Parathyroid adenoma (tissue), 2 donors: ENCODE results near the gene SAG.

Experiments
- H2AFZ ChIP-seq: fragments of 300-600 bp; sonication (generic); one replicate; pipeline ENCODE4 v1.7.0; 2017; ENCODE audit warnings: antibody characterized with exemption, mild to moderate bottlenecking
- H3K27ac ChIP-seq: fragments of 300-600 bp; sonication (generic); one replicate; pipeline ENCODE4 v1.7.0; 2017
- H3K27me3 ChIP-seq: fragments of 300-600 bp; sonication (generic); one replicate; pipeline ENCODE4 v1.7.0; 2017; ENCODE audit warnings: low read length; ENCODE audit not compliant: control insufficient read depth, insufficient read depth
- H3K36me3 ChIP-seq: fragments of 300-600 bp; sonication (generic); one replicate; pipeline ENCODE4 v1.7.0; 2017; ENCODE audit warnings: low read length; ENCODE audit not compliant: control insufficient read depth, insufficient read depth
- H3K4me1 ChIP-seq: fragments of 300-600 bp; sonication (generic); one replicate; pipeline ENCODE4 v1.7.0; 2017; ENCODE audit warnings: control low read depth
- H3K4me2 ChIP-seq: fragments of 300-600 bp; sonication (generic); one replicate; pipeline ENCODE4 v1.7.0; 2017; ENCODE audit warnings: low read length
- H3K4me3 ChIP-seq: fragments of 300-600 bp; sonication (generic); one replicate; pipeline ENCODE4 v1.7.0; 2017; ENCODE audit warnings: low read depth, low read length
- H3K79me2 ChIP-seq: fragments of 300-600 bp; sonication (generic); one replicate; pipeline ENCODE4 v1.7.0; 2017; ENCODE audit warnings: control low read depth
- H3K9ac ChIP-seq: fragments of 300-600 bp; sonication (generic); one replicate; pipeline ENCODE4 v1.7.0; 2017; ENCODE audit warnings: mild to moderate bottlenecking
- H3K9me3 ChIP-seq: fragments of 300-600 bp; sonication (generic); one replicate; pipeline ENCODE4 v1.7.0; 2017; ENCODE audit warnings: low read length; ENCODE audit not compliant: control insufficient read depth
- TF ChIP-seq, protein P1 (sequence below): fragments of 300-600 bp; sonication (generic); IDR thresholded peaks from one replicate; pipeline ENCODE4 v1.7.0; 2017; ENCODE audit warnings: antibody characterized with exemption, mild to moderate bottlenecking
- donor health status: primary hyperparathyroidism.

The SAG gene

DNA sequence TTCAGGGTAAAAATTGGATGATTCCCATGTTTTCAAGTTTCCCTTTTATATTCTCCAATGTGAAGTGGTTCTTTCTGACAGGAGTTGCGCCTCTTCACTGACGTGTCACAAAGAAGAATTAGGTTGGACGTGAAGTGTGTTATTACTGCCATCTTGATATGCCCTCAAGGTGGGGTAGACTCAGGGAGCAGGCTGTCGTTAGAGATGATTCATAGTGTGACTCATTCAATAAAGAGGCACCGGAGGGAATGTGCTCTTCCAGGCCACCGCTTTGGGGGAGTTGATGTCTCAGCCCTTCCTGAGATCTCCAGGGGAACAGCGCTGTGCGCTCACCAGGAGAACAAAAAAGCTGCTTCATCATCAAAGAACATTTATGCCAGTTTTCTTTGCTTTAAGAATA lies 43.1 kb downstream of the SAG start:
- H3K4me2 ChIP-seq: no peak overlapping the region
- H3K4me3 ChIP-seq: no peak overlapping the region
- H2AFZ ChIP-seq: no peak overlapping the region
- TF ChIP-seq, protein P1, sequence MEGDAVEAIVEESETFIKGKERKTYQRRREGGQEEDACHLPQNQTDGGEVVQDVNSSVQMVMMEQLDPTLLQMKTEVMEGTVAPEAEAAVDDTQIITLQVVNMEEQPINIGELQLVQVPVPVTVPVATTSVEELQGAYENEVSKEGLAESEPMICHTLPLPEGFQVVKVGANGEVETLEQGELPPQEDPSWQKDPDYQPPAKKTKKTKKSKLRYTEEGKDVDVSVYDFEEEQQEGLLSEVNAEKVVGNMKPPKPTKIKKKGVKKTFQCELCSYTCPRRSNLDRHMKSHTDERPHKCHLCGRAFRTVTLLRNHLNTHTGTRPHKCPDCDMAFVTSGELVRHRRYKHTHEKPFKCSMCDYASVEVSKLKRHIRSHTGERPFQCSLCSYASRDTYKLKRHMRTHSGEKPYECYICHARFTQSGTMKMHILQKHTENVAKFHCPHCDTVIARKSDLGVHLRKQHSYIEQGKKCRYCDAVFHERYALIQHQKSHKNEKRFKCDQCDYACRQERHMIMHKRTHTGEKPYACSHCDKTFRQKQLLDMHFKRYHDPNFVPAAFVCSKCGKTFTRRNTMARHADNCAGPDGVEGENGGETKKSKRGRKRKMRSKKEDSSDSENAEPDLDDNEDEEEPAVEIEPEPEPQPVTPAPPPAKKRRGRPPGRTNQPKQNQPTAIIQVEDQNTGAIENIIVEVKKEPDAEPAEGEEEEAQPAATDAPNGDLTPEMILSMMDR: no peak
- no peak overlapping the region for H3K9ac ChIP-seq
- peaks cover 12% of the 10 kb centered on the region for H3K4me1 ChIP-seq
- no peaks in the 10 kb centered on the region for H3K27me3 ChIP-seq
- H3K9me3 ChIP-seq: no peaks in the 10 kb centered on the region
- no peaks in the 10 kb centered on the region for H3K36me3 ChIP-seq
- H3K79me2 ChIP-seq: peaks cover 5% of the 10 kb centered on the region
- no peak overlapping the region for H3K27ac ChIP-seq

DNA sequence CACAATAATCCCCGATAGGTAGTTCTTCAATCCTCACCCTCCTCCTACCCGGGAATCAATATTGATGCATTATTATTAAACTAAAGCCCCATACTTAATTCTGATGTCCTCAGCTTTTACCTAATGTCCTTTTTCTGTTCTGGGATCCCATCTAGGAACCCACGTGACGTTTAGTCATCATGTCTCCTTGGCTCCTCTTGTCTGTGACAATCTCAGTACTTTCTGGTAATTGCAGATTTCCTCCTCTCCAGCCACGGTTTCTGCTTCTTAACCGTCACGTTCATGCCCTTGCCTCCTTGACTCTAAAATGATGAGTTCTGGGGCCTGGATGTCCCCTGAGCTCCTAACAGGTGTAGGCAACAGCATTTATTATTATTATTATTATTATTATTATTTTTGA lies 43.8 kb downstream of the SAG start:
- H3K27ac ChIP-seq: no peak overlapping the region
- no peak overlapping the region for H3K4me3 ChIP-seq
- no peak overlapping the region for H3K9ac ChIP-seq
- peaks cover 6% of the 10 kb centered on the region for H3K79me2 ChIP-seq
- H3K9me3 ChIP-seq: no peaks in the 10 kb centered on the region
- H3K4me1 ChIP-seq: peaks cover 17% of the 10 kb centered on the region
- H3K36me3 ChIP-seq: no peaks in the 10 kb centered on the region
- H3K27me3 ChIP-seq: no peaks in the 10 kb centered on the region
- H2AFZ ChIP-seq: no peak overlapping the region
- H3K4me2 ChIP-seq: no peak overlapping the region
- TF ChIP-seq, protein P1: no peak

DNA sequence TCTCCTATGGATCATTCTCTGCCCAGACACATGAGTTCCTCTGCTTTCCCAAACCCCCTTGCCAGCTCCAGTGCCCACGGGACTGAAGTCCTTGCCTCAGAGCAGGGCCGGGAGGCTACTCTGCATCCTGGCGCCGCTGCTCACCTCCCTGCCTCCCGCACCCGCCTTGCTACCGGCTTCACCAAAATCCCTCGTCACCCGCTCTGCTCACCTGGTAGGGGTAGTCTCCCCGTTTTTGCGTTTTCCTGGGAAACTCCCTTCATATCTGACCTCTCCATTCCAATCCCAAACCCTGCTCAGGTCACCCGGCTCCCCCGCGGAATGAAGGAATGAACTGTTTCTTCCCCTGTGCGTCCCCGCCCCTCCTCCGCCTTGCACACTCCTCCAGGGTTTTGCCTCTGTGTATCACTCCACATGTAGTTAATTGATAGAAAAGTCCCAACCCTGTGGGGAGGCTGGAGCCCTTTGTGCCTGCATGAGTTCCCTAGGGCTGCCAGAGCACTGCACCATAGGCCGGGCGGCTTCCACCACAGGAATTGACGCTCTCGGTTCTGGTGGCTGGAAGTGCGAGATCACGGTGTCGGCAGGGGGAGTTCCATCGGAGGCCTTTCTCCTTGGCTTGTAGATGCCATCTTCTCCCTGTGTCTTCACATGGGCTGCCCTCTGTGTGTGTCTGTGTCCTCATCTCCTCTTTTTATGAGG lies 44.7 kb downstream of the SAG start:
- no peak overlapping the region for H2AFZ ChIP-seq
- H3K4me2 ChIP-seq: no peak overlapping the region
- peaks cover 6% of the 10 kb centered on the region for H3K79me2 ChIP-seq
- no peaks in the 10 kb centered on the region for H3K27me3 ChIP-seq
- TF ChIP-seq, protein P1: no peak
- H3K9ac ChIP-seq: no peak overlapping the region
- H3K27ac ChIP-seq: no peak overlapping the region
- no peaks in the 10 kb centered on the region for H3K9me3 ChIP-seq
- peaks cover 20% of the 10 kb centered on the region for H3K4me1 ChIP-seq
- no peak overlapping the region for H3K4me3 ChIP-seq
- no peaks in the 10 kb centered on the region for H3K36me3 ChIP-seq

DNA sequence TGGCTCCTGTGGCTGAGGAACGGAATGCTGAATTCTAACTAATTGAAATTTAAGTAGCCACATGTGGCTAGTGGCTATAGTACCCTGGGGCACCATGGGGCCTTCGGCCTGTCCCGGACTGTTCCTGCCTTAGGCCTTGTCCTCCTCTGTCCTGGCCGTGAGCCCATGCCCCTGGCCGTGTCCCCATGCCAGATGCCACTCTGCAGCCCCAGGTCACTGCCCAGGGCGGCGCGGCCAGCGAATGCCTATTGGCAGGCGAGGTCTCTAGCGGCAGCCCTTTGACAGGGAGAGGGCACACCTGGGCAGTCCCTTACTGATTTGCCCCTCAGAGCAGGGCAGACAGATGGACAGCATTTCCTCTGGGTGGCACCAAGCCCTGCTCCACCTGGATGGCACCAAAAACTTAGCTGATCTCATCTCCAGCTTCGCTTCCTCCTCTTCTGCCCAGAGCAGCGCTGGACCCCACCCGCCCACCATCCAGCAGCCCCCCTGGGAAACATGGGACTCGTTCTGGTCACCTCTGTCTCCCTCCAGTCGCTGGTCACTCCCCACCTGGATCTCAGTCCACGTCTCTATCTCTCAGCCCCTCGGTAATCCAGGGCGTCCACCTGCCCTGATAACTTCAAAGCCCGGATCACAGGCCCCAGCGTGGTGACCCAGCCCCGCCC lies 45.6 kb downstream of the SAG start:
- Histone ChIP-seq H3K27me3 (no peaks in the 10 kb centered on the region), H3K79me2 (peaks cover 6% of the 10 kb centered on the region), H3K4me2 (no peak overlapping the region), H3K27ac (no peak overlapping the region), H3K9ac (no peak overlapping the region), H3K9me3 (no peaks in the 10 kb centered on the region), H3K4me1 (peaks cover 20% of the 10 kb centered on the region), H3K4me3 (no peak overlapping the region), H2AFZ (peak overlapping the region; percentile 96), H3K36me3 (no peaks in the 10 kb centered on the region)
- TF ChIP-seq, protein P1: no peak
